GM12891 (cell line): ENCODE results near the gene ZNF692.

Source experiments
- POLR2A ChIP-seq: IDR thresholded peaks from 2 replicates; pipeline ENCODE4 v1.6.1; 2011; ENCODE audit warnings: low read depth, low read length, control low read depth
- POLR2AphosphoS5 ChIP-seq: IDR thresholded peaks from 2 replicates; pipeline ENCODE4 v1.6.1; 2011; ENCODE audit warnings: low read depth, low read length, control low read depth
- TAF1 ChIP-seq: IDR thresholded peaks from 2 replicates; pipeline ENCODE4 v1.6.1; 2011; ENCODE audit warnings: low read depth, low read length, control low read depth

DNA sequence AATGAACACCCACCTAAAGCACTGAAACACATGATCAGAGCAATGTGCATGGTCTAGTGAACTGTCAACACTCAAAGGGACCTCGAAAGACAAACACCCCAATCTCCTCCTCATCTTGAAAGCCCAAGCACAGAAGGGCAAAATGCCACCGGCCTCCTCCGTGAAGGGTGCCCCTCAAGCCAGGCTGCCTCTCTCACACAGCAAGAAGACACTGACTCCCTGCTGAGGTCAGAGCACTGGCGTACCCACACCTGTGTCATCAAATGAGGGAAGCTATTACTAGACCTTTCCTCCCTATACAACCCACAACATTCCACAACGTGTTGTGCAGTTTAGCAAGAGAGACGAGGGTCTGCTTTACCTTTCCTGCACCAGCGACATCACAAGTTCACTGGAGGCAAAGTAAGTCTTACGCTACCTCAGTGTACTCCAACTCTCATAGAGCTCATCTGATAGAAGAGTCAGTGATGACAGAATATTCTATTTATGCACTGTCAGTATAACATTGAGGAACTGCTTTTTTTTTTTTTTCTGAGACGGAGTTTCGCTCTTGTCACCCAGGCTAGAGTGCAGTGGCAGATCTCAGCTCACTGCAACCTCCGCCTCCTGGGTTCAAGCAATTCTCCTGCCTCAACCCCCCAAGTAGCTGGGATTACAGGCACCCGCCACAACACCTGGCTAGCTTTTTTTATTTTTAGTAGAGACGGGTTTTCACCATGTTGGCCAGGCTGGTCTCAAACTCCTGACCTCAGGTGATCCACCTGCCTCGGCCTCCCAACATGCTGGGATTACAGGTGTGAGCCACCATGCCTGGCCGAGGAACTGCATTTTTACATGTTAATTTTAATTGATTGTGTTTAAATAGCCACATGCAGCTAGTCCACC, 36.5 kb downstream of the ZNF692 start:
- no peak for TF ChIP-seq POLR2AphosphoS5
- TF ChIP-seq POLR2A: no peak
- no peak for TF ChIP-seq TAF1
